GM19043 (cell line): ENCODE data around the gene MREG.

ENCODE experiments used
- ATAC-seq: cut with Tn5 transposase; IDR thresholded peaks from one replicate; pipeline ENCODE4 v1.9.1; 2021; ENCODE audit warnings: low read depth; ENCODE audit not compliant: unreplicated experiment

MREG gene

GRCh38 chr2:215900843-215901242, 112.5 kb downstream of the MREG start:
- ATAC-seq: peak; percentile 67

- ATAC-seq: no peak
Measured at GRCh38 chr2:215900203-215900611, 113.1 kb downstream of the MREG start.

- ATAC-seq: no peak
Measured at GRCh38 chr2:215899141-215900074, 113.9 kb downstream of the MREG start.

- no peak for ATAC-seq
Measured at GRCh38 chr2:215898363-215898762, 115.0 kb downstream of the MREG start.

- ATAC-seq: no peak
Measured at GRCh38 chr2:215896921-215897320, 116.4 kb downstream of the MREG start.

GRCh38 chr2:215895330-215895729, 118.0 kb downstream of the MREG start:
- ATAC-seq: no peak
